Effector memory CD4-positive, alpha-beta T cell (primary cell): ENCODE results near the gene NLRP10.

Experiments used
- DNase-seq, 3 donors: peaks; one replicate each; pipeline ENCODE4 v3.0.0-alpha.2; 2020
- H3K27ac ChIP-seq: 2 replicates; pipeline ENCODE4 v1.7.0; 2013; ENCODE audit warnings: mild to moderate bottlenecking, low read length, moderate library complexity; ENCODE audit not compliant: insufficient read depth, poor library complexity, severe bottlenecking
- H3K27me3 ChIP-seq: replicated peaks from 2 replicates; pipeline ENCODE4 v1.7.0; 2013; ENCODE audit warnings: mild to moderate bottlenecking, low read length; ENCODE audit not compliant: insufficient read depth, control insufficient read depth, poor library complexity, severe bottlenecking
- H3K36me3 ChIP-seq: 2 replicates; pipeline ENCODE4 v1.7.0; 2013; ENCODE audit warnings: mild to moderate bottlenecking, low read length, moderate library complexity; ENCODE audit not compliant: control insufficient read depth, insufficient read depth
- H3K4me1 ChIP-seq: 2 replicates; pipeline ENCODE4 v1.7.0; 2013; ENCODE audit warnings: low read length, mild to moderate bottlenecking; ENCODE audit not compliant: control insufficient read depth, insufficient read depth, poor library complexity, severe bottlenecking
- H3K4me3 ChIP-seq: 2 replicates; pipeline ENCODE4 v1.7.0; 2013; ENCODE audit warnings: low read length, low read depth, mild to moderate bottlenecking; ENCODE audit not compliant: insufficient read depth, poor library complexity, severe bottlenecking
- H3K9me3 ChIP-seq: 2 replicates; pipeline ENCODE4 v1.7.0; 2013; ENCODE audit warnings: mild to moderate bottlenecking, low read length, moderate library complexity; ENCODE audit not compliant: control insufficient read depth

The NLRP10 gene

GRCh38 chr11:7977232-7977917 lies 12.1 kb upstream of the NLRP10 start:
- no peak for DNase-seq
- Histone ChIP-seq H3K4me1 (no peaks in the 10 kb centered on the region), H3K36me3 (no peaks in the 10 kb centered on the region), H3K27me3 (no peaks in the 10 kb centered on the region), H3K9me3 (no peaks in the 10 kb centered on the region), H3K4me3 (no peak overlapping the region), H3K27ac (no peak overlapping the region)

- Histone ChIP-seq H3K36me3 (no peaks in the 10 kb centered on the region), H3K9me3 (no peaks in the 10 kb centered on the region), H3K4me3 (no peak overlapping the region), H3K27me3 (no peaks in the 10 kb centered on the region), H3K4me1 (no peaks in the 10 kb centered on the region), H3K27ac (no peak overlapping the region)
- no peak for DNase-seq
Measured at GRCh38 chr11:7974668-7975067, 9.4 kb upstream of the NLRP10 start.

GRCh38 chr11:7973011-7973410 lies 7.8 kb upstream of the NLRP10 start:
- Histone ChIP-seq H3K9me3 (no peaks in the 10 kb centered on the region), H3K27me3 (no peaks in the 10 kb centered on the region), H3K4me3 (no peak overlapping the region), H3K27ac (no peak overlapping the region), H3K4me1 (no peaks in the 10 kb centered on the region), H3K36me3 (no peaks in the 10 kb centered on the region)
- DNase-seq = no peak

- no peak overlapping the region for H3K27ac ChIP-seq
- no peaks in the 10 kb centered on the region for H3K36me3 ChIP-seq
- no peaks in the 10 kb centered on the region for H3K9me3 ChIP-seq
- no peaks in the 10 kb centered on the region for H3K4me1 ChIP-seq
- no peak for DNase-seq
- no peak overlapping the region for H3K4me3 ChIP-seq
- no peaks in the 10 kb centered on the region for H3K27me3 ChIP-seq
Measured at GRCh38 chr11:7971846-7972245, 6.6 kb upstream of the NLRP10 start.

- DNase-seq = no peak
- no peak overlapping the region for H3K27ac ChIP-seq
- no peaks in the 10 kb centered on the region for H3K9me3 ChIP-seq
- no peak overlapping the region for H3K4me3 ChIP-seq
- no peaks in the 10 kb centered on the region for H3K4me1 ChIP-seq
- no peaks in the 10 kb centered on the region for H3K27me3 ChIP-seq
- H3K36me3 ChIP-seq = no peaks in the 10 kb centered on the region
Measured at GRCh38 chr11:7969756-7970646, 4.8 kb upstream of the NLRP10 start.

- Histone ChIP-seq H3K4me1 (no peaks in the 10 kb centered on the region), H3K36me3 (no peaks in the 10 kb centered on the region), H3K27ac (no peak overlapping the region), H3K27me3 (no peaks in the 10 kb centered on the region), H3K4me3 (no peak overlapping the region), H3K9me3 (no peaks in the 10 kb centered on the region)
- no peak for DNase-seq
Measured at GRCh38 chr11:7968686-7969085, 3.4 kb upstream of the NLRP10 start.

- Histone ChIP-seq H3K4me1 (no peaks in the 10 kb centered on the region), H3K27me3 (no peaks in the 10 kb centered on the region), H3K9me3 (no peaks in the 10 kb centered on the region), H3K36me3 (no peaks in the 10 kb centered on the region), H3K27ac (no peak overlapping the region), H3K4me3 (no peak overlapping the region)
- DNase-seq = no peak
Measured at GRCh38 chr11:7967826-7968225, 2.6 kb upstream of the NLRP10 start.

GRCh38 chr11:7967097-7967496 lies 1.9 kb upstream of the NLRP10 start:
- no peaks in the 10 kb centered on the region for H3K27me3 ChIP-seq
- no peaks in the 10 kb centered on the region for H3K36me3 ChIP-seq
- no peaks in the 10 kb centered on the region for H3K4me1 ChIP-seq
- no peaks in the 10 kb centered on the region for H3K9me3 ChIP-seq
- H3K27ac ChIP-seq = no peak overlapping the region
- no peak for DNase-seq
- H3K4me3 ChIP-seq = no peak overlapping the region

GRCh38 chr11:7964873-7965272 lies 374 bp downstream of the NLRP10 start:
- Histone ChIP-seq H3K4me3 (no peak overlapping the region), H3K27me3 (no peaks in the 10 kb centered on the region), H3K4me1 (no peaks in the 10 kb centered on the region), H3K27ac (no peak overlapping the region), H3K36me3 (no peaks in the 10 kb centered on the region), H3K9me3 (no peaks in the 10 kb centered on the region)
- no peak for DNase-seq

GRCh38 chr11:7964261-7964660 lies 986 bp downstream of the NLRP10 start:
- H3K4me3 ChIP-seq = no peak overlapping the region
- H3K27ac ChIP-seq = no peak overlapping the region
- no peak for DNase-seq
- H3K4me1 ChIP-seq = no peaks in the 10 kb centered on the region
- no peaks in the 10 kb centered on the region for H3K27me3 ChIP-seq
- no peaks in the 10 kb centered on the region for H3K36me3 ChIP-seq
- H3K9me3 ChIP-seq = no peaks in the 10 kb centered on the region
